Fibroblast of mammary gland (primary cell): Measurements from ENCODE around the gene NXT1.

Source experiments
- DNase-seq: peaks from one replicate; pipeline ENCODE4 v3.0.0-alpha.2; 2010; ENCODE audit warnings: low read depth
- H3K4me3 ChIP-seq: 2 replicates; pipeline ENCODE4 v1.5.1; 2011; ENCODE audit warnings: low read depth, mild to moderate bottlenecking, low read length, moderate library complexity; ENCODE audit not compliant: control insufficient read depth
- TF ChIP-seq, protein P1 (sequence below): conservative IDR thresholded peaks from 2 replicates; pipeline ENCODE4 v1.5.1; 2011; ENCODE audit warnings: low read depth, low read length, inconsistent platforms; ENCODE audit not compliant: control insufficient read depth, insufficient read depth

NXT1 gene

DNA sequence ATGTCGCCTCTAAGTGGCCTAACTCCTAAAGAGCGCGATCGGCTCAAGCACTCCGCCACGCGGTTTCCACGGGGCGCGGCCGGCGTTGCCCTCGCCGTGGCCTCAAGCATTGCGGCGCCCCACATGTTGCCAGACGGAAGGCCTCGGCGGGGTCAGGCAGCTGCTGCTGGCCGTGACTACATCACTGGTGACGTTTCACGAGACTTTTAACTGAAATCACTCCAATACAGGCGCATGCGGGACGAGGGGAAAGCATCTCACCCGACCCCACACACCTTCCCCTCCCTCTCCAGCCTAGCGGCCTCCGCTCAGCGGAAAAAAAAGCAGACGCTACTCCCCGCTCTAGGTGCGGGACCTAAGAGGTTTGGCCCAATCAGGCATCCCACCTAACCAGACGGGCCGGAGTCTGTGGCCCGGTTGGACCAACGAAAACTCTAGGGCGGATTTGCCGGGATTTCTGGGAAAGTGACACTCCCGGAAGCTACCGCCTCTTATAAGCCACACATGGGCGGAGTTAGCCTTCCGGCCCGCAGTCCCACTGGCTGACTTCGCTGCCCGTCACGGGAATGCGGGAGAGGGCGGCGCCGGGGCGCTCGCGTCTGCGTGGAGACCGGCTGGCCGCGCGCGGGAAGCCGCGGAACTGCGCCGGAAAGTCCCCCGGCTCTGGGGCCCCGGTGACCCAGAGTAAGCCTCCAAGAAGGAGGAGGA, at the start of gene NXT1:
NXT1 (plus strand) TSS at position 596 of the 708 bp plus-strand sequence. CDS start 3,251 bp downstream, outside the sequence.
- H3K4me3 ChIP-seq: peak within 1 kb of the TSS; percentile 76
- TF ChIP-seq, protein P1, sequence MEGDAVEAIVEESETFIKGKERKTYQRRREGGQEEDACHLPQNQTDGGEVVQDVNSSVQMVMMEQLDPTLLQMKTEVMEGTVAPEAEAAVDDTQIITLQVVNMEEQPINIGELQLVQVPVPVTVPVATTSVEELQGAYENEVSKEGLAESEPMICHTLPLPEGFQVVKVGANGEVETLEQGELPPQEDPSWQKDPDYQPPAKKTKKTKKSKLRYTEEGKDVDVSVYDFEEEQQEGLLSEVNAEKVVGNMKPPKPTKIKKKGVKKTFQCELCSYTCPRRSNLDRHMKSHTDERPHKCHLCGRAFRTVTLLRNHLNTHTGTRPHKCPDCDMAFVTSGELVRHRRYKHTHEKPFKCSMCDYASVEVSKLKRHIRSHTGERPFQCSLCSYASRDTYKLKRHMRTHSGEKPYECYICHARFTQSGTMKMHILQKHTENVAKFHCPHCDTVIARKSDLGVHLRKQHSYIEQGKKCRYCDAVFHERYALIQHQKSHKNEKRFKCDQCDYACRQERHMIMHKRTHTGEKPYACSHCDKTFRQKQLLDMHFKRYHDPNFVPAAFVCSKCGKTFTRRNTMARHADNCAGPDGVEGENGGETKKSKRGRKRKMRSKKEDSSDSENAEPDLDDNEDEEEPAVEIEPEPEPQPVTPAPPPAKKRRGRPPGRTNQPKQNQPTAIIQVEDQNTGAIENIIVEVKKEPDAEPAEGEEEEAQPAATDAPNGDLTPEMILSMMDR: no peak
- peak; percentile 98 for DNase-seq

DNA sequence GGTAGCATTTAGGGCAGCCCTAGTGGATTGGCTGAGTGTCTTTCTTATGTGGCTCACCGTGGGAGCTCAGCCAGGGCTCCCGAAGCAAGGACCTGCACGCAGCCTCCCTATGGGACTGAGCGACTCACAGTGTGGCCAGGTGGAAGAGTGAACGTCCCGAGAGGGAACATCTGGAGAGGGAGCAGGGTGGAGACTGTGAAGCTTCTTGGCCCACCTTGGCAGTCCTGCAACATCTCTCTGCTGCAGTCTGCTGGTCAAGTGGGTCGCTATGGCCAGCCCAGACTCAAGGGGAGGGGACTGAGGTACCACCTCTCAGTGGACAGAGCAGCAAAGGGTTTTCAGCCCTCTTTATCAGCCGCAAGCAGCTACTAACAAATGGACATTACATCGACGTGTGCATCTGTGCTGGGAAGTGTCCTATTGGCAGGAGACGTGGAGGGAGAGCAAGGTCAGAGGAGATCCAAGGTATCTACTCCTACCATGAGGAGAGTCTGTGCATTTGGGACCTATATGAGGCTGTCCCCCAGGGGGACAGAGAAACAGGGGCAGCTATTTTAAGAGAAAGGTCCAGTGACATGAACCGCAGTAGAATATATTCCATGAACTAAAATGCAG, 49.0 kb upstream of the NXT1 start:
- H3K4me3 ChIP-seq: no peak overlapping the region
- TF ChIP-seq, protein P1: no peak
- DNase-seq: no peak

DNA sequence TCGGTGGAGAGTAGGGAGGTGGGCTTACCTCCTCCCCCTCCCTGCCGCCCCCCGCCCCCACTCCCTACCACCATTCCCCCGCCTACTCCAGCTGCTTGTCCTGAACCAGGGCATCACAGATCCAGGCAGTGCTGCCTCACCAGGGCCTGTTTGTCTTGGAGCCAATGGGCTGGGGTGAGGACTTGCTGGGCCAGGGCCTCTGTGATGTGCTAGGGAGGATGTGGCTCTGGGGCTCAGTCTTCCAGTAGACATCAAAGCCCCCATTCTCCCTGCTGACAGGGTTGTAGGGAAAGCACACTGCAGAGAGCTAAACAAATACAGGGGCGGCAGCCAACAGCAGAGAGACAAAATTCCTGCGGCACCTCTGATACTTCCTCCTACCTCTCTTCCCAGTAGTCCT, 48.2 kb upstream of the NXT1 start:
- no peak for DNase-seq
- no peak overlapping the region for H3K4me3 ChIP-seq
- TF ChIP-seq, protein P1: no peak

DNA sequence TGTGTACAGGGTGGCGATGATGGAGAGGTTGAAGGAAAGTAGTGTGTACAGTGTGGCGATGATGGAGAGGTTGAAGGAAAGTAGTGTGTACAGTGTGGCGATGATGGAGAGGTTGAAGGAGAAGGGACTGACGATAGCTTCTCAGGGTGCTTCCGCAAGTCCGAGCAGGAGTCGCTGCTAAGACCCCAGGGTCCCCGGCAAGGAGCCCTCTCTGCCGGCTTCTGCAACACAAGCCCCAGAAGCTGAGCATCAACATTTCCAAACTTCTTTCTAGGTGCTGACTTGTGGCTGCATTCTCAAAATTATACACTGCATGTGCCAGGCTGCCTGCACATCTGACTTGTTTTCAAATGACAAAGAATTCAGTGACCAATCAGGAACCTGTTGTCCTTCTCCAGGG, 47.8 kb upstream of the NXT1 start:
- H3K4me3 ChIP-seq: no peak overlapping the region
- DNase-seq: no peak
- TF ChIP-seq, protein P1: no peak

DNA sequence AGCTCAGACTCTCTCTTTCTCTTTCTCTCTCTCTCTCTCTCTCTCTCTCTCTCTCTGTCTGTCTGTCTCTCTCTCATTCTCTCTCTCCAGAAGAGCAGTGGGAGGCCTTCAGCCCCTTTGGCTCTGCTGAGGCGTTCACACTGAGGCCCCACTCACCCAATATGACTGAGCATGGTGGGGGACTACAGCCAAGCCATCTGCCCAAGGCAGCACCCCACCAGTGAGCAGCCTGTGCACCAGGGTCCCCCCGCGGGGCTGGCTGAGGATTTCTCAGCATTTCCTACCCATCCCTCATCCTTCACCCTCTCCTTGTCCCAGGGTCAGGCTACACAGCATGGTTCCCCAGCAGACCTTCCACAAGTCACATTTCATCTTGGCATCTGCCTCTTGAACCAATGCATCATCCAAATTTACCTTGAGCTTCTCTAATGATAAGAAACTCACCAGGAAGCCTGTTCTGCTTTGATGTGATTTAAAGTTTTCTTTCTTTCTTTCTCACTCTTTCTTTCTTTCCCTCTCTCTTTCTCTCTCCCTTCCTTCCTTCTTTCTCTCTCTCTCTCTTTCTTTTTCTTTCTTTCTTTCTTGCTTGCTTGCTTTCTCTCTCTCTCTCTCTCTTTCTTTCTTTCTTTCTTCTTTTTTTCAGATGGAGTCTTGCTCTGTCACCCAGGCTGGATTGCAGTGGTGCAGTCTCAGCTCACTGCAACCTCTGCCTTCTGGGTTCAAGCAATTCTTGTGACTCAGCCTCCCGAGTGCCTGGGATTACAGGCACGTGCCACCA, 47.1 kb upstream of the NXT1 start:
- H3K4me3 ChIP-seq: no peak overlapping the region
- DNase-seq: no peak
- TF ChIP-seq, protein P1: no peak

DNA sequence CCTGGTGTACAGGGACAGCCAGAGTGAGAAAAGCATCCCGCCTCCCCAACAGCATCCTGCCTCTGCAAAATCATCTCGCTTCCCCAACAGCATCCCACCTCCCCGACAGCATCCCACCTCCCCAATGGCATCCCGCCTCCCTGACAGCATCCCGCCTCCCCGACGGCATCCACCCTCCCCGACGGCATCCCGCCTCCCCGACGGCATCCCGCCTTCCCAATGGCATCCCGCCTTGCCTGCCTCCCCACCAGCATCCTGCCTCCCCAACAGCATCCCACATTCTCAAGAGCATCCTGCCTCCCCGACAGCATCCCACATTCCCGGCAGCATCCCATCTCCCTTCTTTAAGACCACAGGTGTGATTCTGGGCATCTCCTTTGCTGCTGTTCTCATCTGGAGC, 46.0 kb upstream of the NXT1 start:
- TF ChIP-seq, protein P1: no peak
- DNase-seq: no peak
- H3K4me3 ChIP-seq: no peak overlapping the region
